OCI-LY1 (cell line): ENCODE data around the gene POTEI.
"Not testable (repeated sequence)": the region's sequence is repeated elsewhere in the genome, so short reads cannot be mapped to it uniquely, and the experiment has no call there.

ENCODE experiments used
- EZH2 ChIP-seq: fragments of 200-600 bp; sonication (generic), shearing (Covaris generic); IDR thresholded peaks from 2 replicates; pipeline ENCODE4 v1.8.0; 2017; ENCODE audit warnings: borderline replicate concordance, mixed run types, mild to moderate bottlenecking, antibody characterized with exemption, low read length, moderate library complexity, mixed read lengths
- TF ChIP-seq, protein P1 (sequence below): fragments of 200-600 bp; sonication (generic), shearing (Covaris generic); IDR thresholded peaks from 2 replicates; pipeline ENCODE4 v1.5.1; 2017; ENCODE audit warnings: mild to moderate bottlenecking, antibody characterized with exemption, low read length, moderate library complexity, mixed read lengths

DNA sequence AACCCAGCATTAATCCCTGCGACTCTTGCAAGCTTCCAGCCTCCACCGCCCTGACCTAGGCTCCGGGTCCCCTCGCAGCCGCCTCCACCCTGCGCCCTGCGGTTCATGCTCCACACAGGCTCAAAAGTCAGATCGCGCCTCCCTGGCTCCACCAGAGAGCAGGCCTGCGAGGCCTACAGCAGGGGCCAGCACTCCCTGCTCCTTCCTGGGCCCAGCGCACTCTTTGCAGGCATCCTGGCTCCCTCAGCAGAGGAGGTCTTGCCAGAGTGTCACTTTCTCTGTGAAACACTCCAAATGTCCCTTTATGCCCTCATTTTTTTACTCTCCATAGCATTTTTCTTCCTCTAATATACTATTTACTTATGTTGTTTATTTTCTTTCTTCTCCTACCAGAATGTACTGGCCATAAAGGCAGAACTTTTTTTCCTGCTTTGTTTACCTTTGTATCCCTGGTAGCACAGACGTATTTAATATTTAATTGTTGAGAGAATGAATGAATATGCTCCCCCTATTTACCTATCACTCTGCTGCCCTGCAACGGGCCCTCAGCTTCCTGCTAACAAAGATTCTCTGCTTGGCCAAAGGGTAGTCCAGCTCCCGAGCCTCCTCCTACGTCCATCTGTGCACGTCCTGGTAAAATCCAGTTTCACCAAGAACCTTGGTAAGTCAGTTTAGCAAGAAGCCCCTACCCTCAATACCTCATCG is 2.8 kb upstream of the POTEI start:
- TF ChIP-seq EZH2 = not testable (repeated sequence)
- TF ChIP-seq, protein P1, sequence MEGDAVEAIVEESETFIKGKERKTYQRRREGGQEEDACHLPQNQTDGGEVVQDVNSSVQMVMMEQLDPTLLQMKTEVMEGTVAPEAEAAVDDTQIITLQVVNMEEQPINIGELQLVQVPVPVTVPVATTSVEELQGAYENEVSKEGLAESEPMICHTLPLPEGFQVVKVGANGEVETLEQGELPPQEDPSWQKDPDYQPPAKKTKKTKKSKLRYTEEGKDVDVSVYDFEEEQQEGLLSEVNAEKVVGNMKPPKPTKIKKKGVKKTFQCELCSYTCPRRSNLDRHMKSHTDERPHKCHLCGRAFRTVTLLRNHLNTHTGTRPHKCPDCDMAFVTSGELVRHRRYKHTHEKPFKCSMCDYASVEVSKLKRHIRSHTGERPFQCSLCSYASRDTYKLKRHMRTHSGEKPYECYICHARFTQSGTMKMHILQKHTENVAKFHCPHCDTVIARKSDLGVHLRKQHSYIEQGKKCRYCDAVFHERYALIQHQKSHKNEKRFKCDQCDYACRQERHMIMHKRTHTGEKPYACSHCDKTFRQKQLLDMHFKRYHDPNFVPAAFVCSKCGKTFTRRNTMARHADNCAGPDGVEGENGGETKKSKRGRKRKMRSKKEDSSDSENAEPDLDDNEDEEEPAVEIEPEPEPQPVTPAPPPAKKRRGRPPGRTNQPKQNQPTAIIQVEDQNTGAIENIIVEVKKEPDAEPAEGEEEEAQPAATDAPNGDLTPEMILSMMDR = not testable (repeated sequence)
